ENCODE data around the gene DEGS2. TPM values are rescaled to one million over a fixed set of nuclear protein-coding genes. Genes with fewer than 3 reads are reported as not detected.

DEGS2 gene
- total RNA-seq, 1 donor from 2014 or later: 0.34 TPM

GRCh38 chr14:100135073-100135472 is 24.4 kb downstream of the DEGS2 start:
- no peak overlapping the region for H3K27ac Mint-ChIP-seq (ENCODE audit: unreplicated experiment)
- H3K27me3 Mint-ChIP-seq (ENCODE audit: unreplicated experiment): peaks cover 18% of the 10 kb centered on the region
- DNase-seq: no peak
- H3K4me3 Mint-ChIP-seq (ENCODE audit: unreplicated experiment): no peak overlapping the region
- no peaks in the 10 kb centered on the region for H3K36me3 Mint-ChIP-seq (ENCODE audit: unreplicated experiment)
- H3K4me1 Mint-ChIP-seq (ENCODE audit: low read depth, unreplicated experiment): peaks cover 1% of the 10 kb centered on the region
- peaks cover 16% of the 10 kb centered on the region for H3K9me3 Mint-ChIP-seq (ENCODE audit: unreplicated experiment)
- no peak for TF ChIP-seq CTCF (IDR thresholded peaks at IDR 0.05; ENCODE audit: partially characterized antibody, unreplicated experiment)

GRCh38 chr14:100134586-100134985 is 24.9 kb downstream of the DEGS2 start:
- TF ChIP-seq CTCF (IDR thresholded peaks at IDR 0.05; ENCODE audit: partially characterized antibody, unreplicated experiment): no peak
- no peak for DNase-seq
- peaks cover 19% of the 10 kb centered on the region for H3K9me3 Mint-ChIP-seq (ENCODE audit: unreplicated experiment)
- peaks cover 18% of the 10 kb centered on the region for H3K27me3 Mint-ChIP-seq (ENCODE audit: unreplicated experiment)
- peaks cover 1% of the 10 kb centered on the region for H3K4me1 Mint-ChIP-seq (ENCODE audit: low read depth, unreplicated experiment)
- no peak overlapping the region for H3K4me3 Mint-ChIP-seq (ENCODE audit: unreplicated experiment)
- H3K36me3 Mint-ChIP-seq (ENCODE audit: unreplicated experiment): no peaks in the 10 kb centered on the region
- no peak overlapping the region for H3K27ac Mint-ChIP-seq (ENCODE audit: unreplicated experiment)

- peaks cover 4% of the 10 kb centered on the region for H3K4me1 Mint-ChIP-seq (ENCODE audit: low read depth, unreplicated experiment)
- H3K27me3 Mint-ChIP-seq (ENCODE audit: unreplicated experiment): peaks cover 11% of the 10 kb centered on the region
- H3K27ac Mint-ChIP-seq (ENCODE audit: unreplicated experiment): no peak overlapping the region
- TF ChIP-seq CTCF (IDR thresholded peaks at IDR 0.05; ENCODE audit: partially characterized antibody, unreplicated experiment): no peak
- H3K4me3 Mint-ChIP-seq (ENCODE audit: unreplicated experiment): no peak overlapping the region
- no peaks in the 10 kb centered on the region for H3K36me3 Mint-ChIP-seq (ENCODE audit: unreplicated experiment)
- peaks cover 13% of the 10 kb centered on the region for H3K9me3 Mint-ChIP-seq (ENCODE audit: unreplicated experiment)
- DNase-seq: no peak
Measured at GRCh38 chr14:100132903-100133510, 26.4 kb downstream of the DEGS2 start.

- Mint-ChIP-seq H3K4me1 (ENCODE audit: low read depth, unreplicated experiment) (peaks cover 4% of the 10 kb centered on the region), H3K36me3 (ENCODE audit: unreplicated experiment) (no peaks in the 10 kb centered on the region), H3K9me3 (ENCODE audit: unreplicated experiment) (peaks cover 13% of the 10 kb centered on the region), H3K27me3 (ENCODE audit: unreplicated experiment) (peaks cover 13% of the 10 kb centered on the region), H3K27ac (ENCODE audit: unreplicated experiment) (no peak overlapping the region), H3K4me3 (ENCODE audit: unreplicated experiment) (no peak overlapping the region)
- no peak for TF ChIP-seq CTCF (IDR thresholded peaks at IDR 0.05; ENCODE audit: partially characterized antibody, unreplicated experiment)
- no peak for DNase-seq
Measured at GRCh38 chr14:100132161-100132902, 27.1 kb downstream of the DEGS2 start.

- no peak overlapping the region for H3K27ac Mint-ChIP-seq (ENCODE audit: unreplicated experiment)
- H3K27me3 Mint-ChIP-seq (ENCODE audit: unreplicated experiment): peaks cover 8% of the 10 kb centered on the region
- no peak overlapping the region for H3K4me3 Mint-ChIP-seq (ENCODE audit: unreplicated experiment)
- peaks cover 13% of the 10 kb centered on the region for H3K9me3 Mint-ChIP-seq (ENCODE audit: unreplicated experiment)
- H3K4me1 Mint-ChIP-seq (ENCODE audit: low read depth, unreplicated experiment): peaks cover 3% of the 10 kb centered on the region
- TF ChIP-seq CTCF (IDR thresholded peaks at IDR 0.05; ENCODE audit: partially characterized antibody, unreplicated experiment): no peak
- no peak for DNase-seq
- no peaks in the 10 kb centered on the region for H3K36me3 Mint-ChIP-seq (ENCODE audit: unreplicated experiment)
Measured at GRCh38 chr14:100131181-100131580, 28.3 kb downstream of the DEGS2 start.
